HG02678 (cell line): ENCODE results near the gene DIABLO.

Experiments used
- ATAC-seq: cut with Tn5 transposase; IDR thresholded peaks from one replicate; pipeline ENCODE4 v1.9.1; 2021; ENCODE audit warnings: mild to moderate bottlenecking, moderate library complexity; ENCODE audit not compliant: unreplicated experiment

The DIABLO gene

GRCh38 chr12:122159882-122160281, 66.0 kb downstream of the DIABLO start:
- ATAC-seq = no peak

- no peak for ATAC-seq
Measured at GRCh38 chr12:122158700-122159285, 67.1 kb downstream of the DIABLO start.
